ENCODE measurements around the gene PLEKHA5. TPM values are rescaled to one million over a fixed set of nuclear protein-coding genes. Genes with fewer than 3 reads are reported as not detected.
"Not testable (repeated sequence)": the region's sequence is repeated elsewhere in the genome, so short reads cannot be mapped to it uniquely, and the experiment has no call there.

PLEKHA5 gene
- total RNA-seq, 4 donors from 2014 or later: 34.5 to 120 (median 60.0) TPM

DNA sequence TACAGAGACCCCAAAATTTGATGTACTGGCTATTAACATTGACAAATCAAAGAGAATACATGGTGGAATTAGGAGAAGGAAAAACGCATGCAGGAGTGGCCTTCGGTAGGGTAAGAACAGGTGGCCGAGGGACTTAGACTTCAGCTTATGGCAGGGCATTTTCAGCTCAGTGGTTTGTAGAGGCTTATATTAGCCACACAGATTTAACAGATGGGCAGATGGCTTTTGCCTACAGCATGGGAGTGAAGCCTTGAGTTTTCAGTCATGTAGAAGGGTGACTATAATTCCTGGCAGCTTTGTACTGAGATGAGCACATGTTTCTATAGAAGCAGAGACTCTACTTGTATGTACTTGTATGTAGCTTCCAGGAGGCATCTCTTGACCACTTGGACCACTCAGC is 40.9 kb upstream of the PLEKHA5 start:
- TF ChIP-seq EP300 (IDR thresholded peaks at IDR 0.05) (no peak), POLR2A (IDR thresholded peaks at IDR 0.05) (no peak), POLR2AphosphoS5 (IDR thresholded peaks at IDR 0.05) (no peak)
- TF ChIP-seq, protein P1, sequence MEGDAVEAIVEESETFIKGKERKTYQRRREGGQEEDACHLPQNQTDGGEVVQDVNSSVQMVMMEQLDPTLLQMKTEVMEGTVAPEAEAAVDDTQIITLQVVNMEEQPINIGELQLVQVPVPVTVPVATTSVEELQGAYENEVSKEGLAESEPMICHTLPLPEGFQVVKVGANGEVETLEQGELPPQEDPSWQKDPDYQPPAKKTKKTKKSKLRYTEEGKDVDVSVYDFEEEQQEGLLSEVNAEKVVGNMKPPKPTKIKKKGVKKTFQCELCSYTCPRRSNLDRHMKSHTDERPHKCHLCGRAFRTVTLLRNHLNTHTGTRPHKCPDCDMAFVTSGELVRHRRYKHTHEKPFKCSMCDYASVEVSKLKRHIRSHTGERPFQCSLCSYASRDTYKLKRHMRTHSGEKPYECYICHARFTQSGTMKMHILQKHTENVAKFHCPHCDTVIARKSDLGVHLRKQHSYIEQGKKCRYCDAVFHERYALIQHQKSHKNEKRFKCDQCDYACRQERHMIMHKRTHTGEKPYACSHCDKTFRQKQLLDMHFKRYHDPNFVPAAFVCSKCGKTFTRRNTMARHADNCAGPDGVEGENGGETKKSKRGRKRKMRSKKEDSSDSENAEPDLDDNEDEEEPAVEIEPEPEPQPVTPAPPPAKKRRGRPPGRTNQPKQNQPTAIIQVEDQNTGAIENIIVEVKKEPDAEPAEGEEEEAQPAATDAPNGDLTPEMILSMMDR (IDR thresholded peaks at IDR 0.05): no peak
- no peak for ATAC-seq
- Histone ChIP-seq H3K36me3 (no peaks in the 10 kb centered on the region), H3K9me3 (no peaks in the 10 kb centered on the region), H3K4me3 (no peak overlapping the region), H3K27me3 (no peaks in the 10 kb centered on the region), H3K27ac (no peak overlapping the region), H3K4me1 (no peaks in the 10 kb centered on the region)
- WGBS, 2 donors (ENCODE audit: low coverage in 1 of 2): 91 to 94% methylated on average over 3 of the region's 3 CpGs

- ATAC-seq, H3K9me3 ChIP-seq, H3K36me3 ChIP-seq, H3K4me3 ChIP-seq, H3K4me1 ChIP-seq, H3K27me3 ChIP-seq, H3K27ac ChIP-seq: not testable (repeated sequence)
- WGBS, 2 donors (ENCODE audit: low coverage in 1 of 2): no CpG with 5 or more reads among the region's 4 CpGs
These were observed 37.1 kb upstream of the PLEKHA5 start for GRCh38 chr12:19092482-19092881.

GRCh38 chr12:19093218-19093617 is 36.3 kb upstream of the PLEKHA5 start:
- H3K36me3 ChIP-seq: no peaks in the 10 kb centered on the region
- no peaks in the 10 kb centered on the region for H3K9me3 ChIP-seq
- H3K4me3 ChIP-seq: no peak overlapping the region
- ATAC-seq: no peak
- H3K27me3 ChIP-seq: no peaks in the 10 kb centered on the region
- 93 to 94% methylated on average over 3 of the region's 3 CpGs for WGBS, 2 donors (ENCODE audit: low coverage in 1 of 2)
- no peak for TF ChIP-seq POLR2A (IDR thresholded peaks at IDR 0.05)
- TF ChIP-seq, protein P1 (IDR thresholded peaks at IDR 0.05): no peak
- no peak for TF ChIP-seq EP300 (IDR thresholded peaks at IDR 0.05)
- TF ChIP-seq POLR2AphosphoS5 (IDR thresholded peaks at IDR 0.05): no peak
- no peaks in the 10 kb centered on the region for H3K4me1 ChIP-seq
- no peak overlapping the region for H3K27ac ChIP-seq

DNA sequence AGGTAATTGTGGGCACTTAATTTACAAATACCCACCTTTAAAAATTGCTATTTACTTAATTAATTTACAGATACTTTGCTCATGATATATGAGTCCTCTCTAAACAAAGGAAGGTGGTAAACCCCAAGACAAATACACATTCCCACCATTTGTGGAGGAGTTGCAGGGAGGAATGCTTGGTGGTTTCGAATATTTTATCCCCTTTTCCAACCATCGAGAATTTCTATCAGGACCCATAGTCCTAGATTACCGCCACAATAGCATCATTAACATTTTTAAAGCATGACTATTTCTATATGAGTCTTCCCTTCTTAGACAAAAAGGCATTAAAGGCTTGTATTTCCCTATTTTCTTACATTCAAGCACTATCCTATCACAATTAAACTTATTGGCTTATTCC is 34.2 kb upstream of the PLEKHA5 start:
- Histone ChIP-seq H3K4me1 (no peaks in the 10 kb centered on the region), H3K9me3 (no peaks in the 10 kb centered on the region), H3K4me3 (no peak overlapping the region), H3K36me3 (no peaks in the 10 kb centered on the region), H3K27ac (no peak overlapping the region), H3K27me3 (no peaks in the 10 kb centered on the region)
- no peak for ATAC-seq
- 87 to 98% methylated on average over 3 of the region's 3 CpGs for WGBS, 2 donors (ENCODE audit: low coverage in 1 of 2)
- TF ChIP-seq EP300 (IDR thresholded peaks at IDR 0.05) (no peak), POLR2A (IDR thresholded peaks at IDR 0.05) (no peak), POLR2AphosphoS5 (IDR thresholded peaks at IDR 0.05) (no peak)
- TF ChIP-seq, protein P1 (IDR thresholded peaks at IDR 0.05): no peak

- Histone ChIP-seq H3K27me3 (no peaks in the 10 kb centered on the region), H3K9me3 (no peaks in the 10 kb centered on the region), H3K4me3 (no peak overlapping the region), H3K36me3 (no peaks in the 10 kb centered on the region), H3K4me1 (no peaks in the 10 kb centered on the region), H3K27ac (no peak overlapping the region)
- WGBS, 2 donors (ENCODE audit: low coverage in 1 of 2): 94 to 100% methylated on average over 3 to 8 of the region's 8 CpGs
- no peak for ATAC-seq
- TF ChIP-seq POLR2AphosphoS5 (IDR thresholded peaks at IDR 0.05): no peak
- no peak for TF ChIP-seq POLR2A (IDR thresholded peaks at IDR 0.05)
- TF ChIP-seq, protein P1 (IDR thresholded peaks at IDR 0.05): no peak
- no peak for TF ChIP-seq EP300 (IDR thresholded peaks at IDR 0.05)
These were observed 33.6 kb upstream of the PLEKHA5 start for GRCh38 chr12:19095756-19096480.
